Ascending aorta (tissue), 2 donors: ENCODE measurements around the gene ZNF37A. TPM values are rescaled to one million over a fixed set of nuclear protein-coding genes. Genes with fewer than 3 reads are reported as not detected.

Source experiments
- DNase-seq, 2 donors: peaks; one replicate each; pipeline ENCODE4 v3.0.0-alpha.2; 2019; ENCODE audit warnings: low spot score in 2 of 2
- H3K27ac ChIP-seq, 2 donors: fragments of 200-600 bp; sonication (generic); one replicate each; pipeline ENCODE4 v1.5.1; 2016 to 2017; ENCODE audit warnings: mild to moderate bottlenecking in 1 of 2
- H3K27me3 ChIP-seq: fragments of 200-600 bp; sonication (generic); one replicate; pipeline ENCODE4 v1.5.1; 2017
- H3K36me3 ChIP-seq, 2 donors: fragments of 200-600 bp; sonication (generic); one replicate each; pipeline ENCODE4 v1.5.1; 2016
- H3K4me1 ChIP-seq, 2 donors: fragments of 200-600 bp; sonication (generic); one replicate each; pipeline ENCODE4 v1.5.1; 2016 to 2017; ENCODE audit warnings: mild to moderate bottlenecking in 1 of 2
- H3K4me3 ChIP-seq, 2 donors: fragments of 200-600 bp; sonication (generic); one replicate each; pipeline ENCODE4 v1.5.1; 2016 to 2017; ENCODE audit warnings: mild to moderate bottlenecking in 1 of 2
- H3K9me3 ChIP-seq, 2 donors: fragments of 200-600 bp; sonication (generic); one replicate each; pipeline ENCODE4 v1.5.1; 2016
- CTCF ChIP-seq, 3 experiments: fragments of 200-600 bp in 2 of 3; fragments of 450-650 bp in 1 of 3; sonication (generic) in 2 of 3; IDR thresholded peaks; one replicate each; pipeline ENCODE4 v1.5.1; 2016 to 2019; ENCODE audit warnings: antibody characterized with exemption in 3 of 3, mild to moderate bottlenecking in 1 of 3, moderate library complexity in 1 of 3
- intact Hi-C: fragments of 100-400 bp; cut with DNase I; formaldehyde crosslinking; loops from one replicate; pipeline ENCODE4 v1.15.1; 2023
- total RNA-seq: library from RNA; depleted of rRNA; stranded (reverse); fragments of >200 nt; gene quantifications from one replicate; pipeline ENCODE4 v1.1.0, GENCODE V29; 2016

The ZNF37A gene
- total RNA-seq, 1 donor from 2014 or later, result 2.8 TPM

- H3K4me3 ChIP-seq, result no peak overlapping the region
- H3K4me1 ChIP-seq, result no peaks in the 10 kb centered on the region
- no peaks in the 10 kb centered on the region for H3K36me3 ChIP-seq
- no peaks in the 10 kb centered on the region for H3K27me3 ChIP-seq
- H3K27ac ChIP-seq, result no peak overlapping the region
- intact Hi-C loops, result no loop called here
- H3K9me3 ChIP-seq, result peaks cover 5 to 6% of the 10 kb centered on the region in 2 donors
- TF ChIP-seq CTCF (IDR thresholded peaks at IDR 0.05), result no peak
- DNase-seq, result no peak
These were observed 90.3 kb downstream of the ZNF37A start for GRCh38 chr10:38184477-38184876.

Other genes with a start within 250 kb of the ZNF37A start
- 13.9 TPM for gene ZNF248, start 236.7 kb upstream of the ZNF37A start, total RNA-seq
- 8.9 TPM for gene ZNF25, start 117.7 kb upstream of the ZNF37A start, total RNA-seq
- gene ZNF33A, start 83.7 kb upstream of the ZNF37A start, total RNA-seq, result 8.0 TPM